Fibroblast of upper back skin (primary cell): ENCODE measurements around the gene SKIC8.

Source experiments
- DNase-seq: peaks from one replicate; pipeline ENCODE4 v3.0.0-alpha.2; 2013

SKIC8 gene

DNA sequence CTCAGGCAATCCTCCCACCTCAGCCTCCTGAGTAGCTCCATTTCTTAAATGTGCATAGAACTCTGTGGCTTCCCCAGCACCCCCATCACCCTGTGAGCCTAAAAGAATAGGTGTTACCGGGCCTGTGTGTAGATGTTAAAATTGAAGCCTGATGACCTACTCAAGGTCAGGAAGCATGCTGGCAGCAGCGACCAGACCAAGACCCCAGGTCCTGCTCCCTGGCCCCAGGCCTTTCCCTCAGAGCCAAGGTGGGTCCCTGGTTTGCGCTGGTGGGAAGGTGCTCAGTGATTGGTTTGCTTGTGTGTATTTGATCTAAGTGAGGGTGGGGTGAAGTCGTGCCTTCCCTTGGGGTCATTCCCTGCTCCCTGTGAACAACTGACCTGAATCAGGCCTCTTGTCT lies 22.4 kb upstream of the SKIC8 start:
- DNase-seq: no peak

- DNase-seq: no peak
Observed at GRCh38 chr15:78321041-78321570, 21.7 kb upstream of the SKIC8 start.

DNA sequence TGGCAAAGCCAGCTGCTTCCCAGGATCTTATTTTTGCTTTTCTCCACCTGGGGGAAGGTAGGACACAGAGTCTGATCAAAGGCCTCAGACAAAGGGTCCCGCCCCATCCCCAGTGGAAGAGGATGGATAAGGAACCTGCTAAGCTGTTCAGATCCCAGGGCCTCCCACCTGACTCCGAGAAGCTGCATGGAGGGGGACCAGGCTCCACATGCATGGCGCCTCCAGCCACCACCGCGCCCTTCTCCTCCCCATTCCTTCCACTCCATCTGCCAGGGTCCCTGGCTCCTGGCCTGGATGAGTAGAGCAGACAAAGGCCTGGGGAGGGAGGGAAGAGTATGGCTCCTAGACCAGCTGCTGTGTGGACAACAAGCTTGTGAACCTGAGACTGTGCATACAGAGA lies 20.8 kb upstream of the SKIC8 start:
- DNase-seq: no peak

DNA sequence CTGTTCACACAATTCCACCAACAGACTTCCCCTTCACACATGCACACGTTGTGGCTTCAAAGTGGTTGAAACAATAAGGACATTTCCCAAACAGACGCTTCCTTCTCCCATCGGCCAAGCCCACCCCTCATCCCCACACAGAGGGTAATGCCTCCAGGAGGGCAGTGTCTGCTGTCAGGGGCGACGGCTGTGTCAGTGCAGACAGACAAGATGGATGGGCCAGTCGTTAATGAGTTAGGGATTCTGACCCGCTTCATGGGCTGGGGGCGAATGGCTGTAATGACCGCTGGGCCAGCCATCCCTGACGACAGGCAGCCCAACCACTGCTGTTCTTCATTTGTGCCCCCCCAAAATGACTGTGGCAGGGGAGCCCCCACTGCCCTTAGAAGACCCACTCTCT lies 20.2 kb upstream of the SKIC8 start:
- no peak for DNase-seq

DNA sequence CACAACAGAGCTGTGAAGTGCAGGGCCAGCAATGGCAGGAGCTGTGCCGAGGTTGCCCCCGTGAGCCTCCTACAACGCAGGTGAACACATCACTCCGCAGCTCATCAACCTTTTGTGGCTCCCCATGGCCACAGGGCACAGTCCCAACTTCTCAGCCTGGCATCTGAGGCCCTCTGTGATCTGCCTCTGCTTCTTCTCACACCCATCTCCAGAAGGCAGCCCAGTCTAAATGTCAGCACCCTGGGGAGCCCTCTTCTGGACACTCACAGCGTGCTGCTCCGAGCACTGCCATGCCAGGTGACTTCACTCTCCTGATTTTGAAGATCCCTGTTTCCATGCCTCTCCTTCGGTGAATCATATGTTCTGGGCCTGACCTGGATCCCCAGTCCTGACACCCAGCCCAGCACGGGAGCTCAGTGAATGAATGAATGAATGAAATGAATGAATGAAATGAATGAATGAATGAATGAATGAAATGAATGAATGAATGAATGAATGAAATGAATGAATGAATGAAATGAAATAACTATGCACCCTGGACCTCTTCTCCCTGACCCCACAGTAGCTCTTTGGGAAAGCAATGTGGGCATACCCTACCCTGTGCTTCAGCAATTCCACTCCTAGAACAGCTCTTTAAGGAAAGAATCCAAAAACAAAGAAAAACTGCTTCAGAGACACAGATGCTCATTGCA lies 17.9 kb upstream of the SKIC8 start:
- DNase-seq: no peak

DNA sequence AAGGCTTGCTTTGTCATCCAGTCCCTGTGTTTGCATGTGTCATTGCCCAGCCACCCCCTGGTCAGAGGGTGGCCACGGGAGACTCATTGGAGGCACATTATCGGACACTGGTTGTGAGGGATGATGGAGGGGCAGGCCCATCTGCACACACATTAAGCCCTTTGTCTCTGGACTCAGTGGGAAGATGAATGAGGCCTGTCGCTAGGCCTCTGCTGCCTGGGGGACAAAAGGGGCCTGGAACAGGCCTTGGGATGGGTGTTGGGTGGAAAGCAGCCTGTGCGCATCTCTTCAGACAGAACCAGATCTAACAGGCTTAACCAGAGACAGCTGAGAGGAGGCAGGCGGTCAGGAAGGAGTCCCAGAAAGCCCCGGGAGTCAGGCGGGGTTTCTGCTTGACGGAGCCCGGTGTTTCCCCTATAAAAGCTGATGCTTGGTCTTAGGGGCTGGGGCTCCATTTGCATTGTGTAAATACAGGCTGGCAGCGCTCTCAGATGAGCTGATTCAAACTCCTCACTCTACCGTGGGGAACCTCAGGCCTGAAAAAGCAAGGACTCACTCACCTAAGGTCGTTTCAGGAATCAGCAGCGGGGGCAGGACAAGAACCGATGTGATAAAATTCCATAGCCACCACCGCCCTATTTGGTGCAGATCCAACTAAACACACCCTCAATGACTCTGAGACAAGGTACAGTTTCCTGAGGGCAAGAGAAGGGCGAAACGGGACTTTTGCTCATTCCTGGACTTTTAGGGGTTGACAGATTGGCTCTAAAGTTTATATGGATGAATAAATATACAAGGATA lies 17.1 kb upstream of the SKIC8 start:
- DNase-seq: no peak

GRCh38 chr15:78315686-78316282 lies 16.4 kb upstream of the SKIC8 start:
- DNase-seq: no peak

GRCh38 chr15:78314181-78314581 lies 14.8 kb upstream of the SKIC8 start:
- no peak for DNase-seq

DNA sequence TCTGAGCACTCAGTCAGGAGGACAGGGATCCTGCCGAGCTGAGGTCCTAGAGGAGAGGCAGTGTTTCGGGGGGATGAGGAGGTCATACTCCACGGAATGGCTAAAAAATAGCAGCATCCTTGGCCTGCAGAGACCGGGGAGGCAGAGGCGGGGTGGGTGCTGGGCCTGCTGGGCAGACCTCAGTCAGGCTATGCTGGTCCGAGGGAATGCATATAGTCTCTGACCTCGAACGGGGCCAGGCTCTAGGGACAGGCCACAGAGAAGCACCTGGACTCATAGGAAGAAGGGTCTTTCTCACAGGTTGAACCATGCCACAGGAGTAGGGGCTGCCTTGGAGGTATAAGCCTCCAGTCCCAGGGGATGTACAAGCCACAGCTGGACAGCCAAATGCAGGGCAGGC lies 14.0 kb upstream of the SKIC8 start:
- no peak for DNase-seq

GRCh38 chr15:78312957-78313356 lies 13.5 kb upstream of the SKIC8 start:
- no peak for DNase-seq

- no peak for DNase-seq
Observed at GRCh38 chr15:78312536-78312935, 13.1 kb upstream of the SKIC8 start.

DNA sequence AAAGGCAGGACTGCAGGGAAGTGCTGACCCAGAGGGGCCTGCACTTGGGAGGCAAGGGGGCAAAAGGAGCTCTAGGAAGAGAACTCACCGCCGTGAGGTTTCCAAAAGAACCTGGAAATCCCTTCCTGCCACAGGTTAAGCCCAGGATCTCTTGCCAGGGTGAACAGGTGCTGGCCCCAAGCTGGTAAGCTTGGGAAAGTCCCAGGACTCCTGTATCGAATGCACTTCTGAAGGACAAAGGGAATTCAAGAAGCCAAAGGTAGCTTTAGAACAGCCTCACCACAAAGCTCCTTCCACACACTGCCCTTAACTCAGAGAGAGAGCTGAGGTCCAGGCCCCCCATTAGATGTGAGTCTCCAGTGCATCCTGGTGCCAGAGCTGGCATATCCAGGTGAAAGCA lies 11.9 kb upstream of the SKIC8 start:
- DNase-seq: no peak

GRCh38 chr15:78308422-78309032 lies 9.1 kb upstream of the SKIC8 start:
- DNase-seq: peak; percentile 70

DNA sequence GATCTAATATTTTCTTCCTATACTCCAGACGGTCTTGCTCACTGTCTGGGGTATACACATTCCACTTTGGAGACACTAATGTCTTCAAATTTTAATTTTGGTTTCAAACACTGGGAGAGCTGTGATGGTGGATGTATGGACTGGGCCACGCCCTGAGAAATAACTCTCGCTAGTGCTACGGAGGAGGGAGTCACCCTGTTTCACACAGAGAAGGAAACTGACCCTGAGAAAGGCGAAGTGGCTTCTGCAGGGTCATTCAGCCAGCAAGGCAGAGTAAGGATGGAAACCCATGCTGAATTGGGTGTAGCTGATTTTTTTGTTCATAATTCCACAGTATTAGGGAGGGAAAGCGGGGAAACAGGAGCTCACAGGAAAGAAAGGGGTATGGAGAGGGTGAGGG lies 8.6 kb upstream of the SKIC8 start:
- DNase-seq: no peak

DNA sequence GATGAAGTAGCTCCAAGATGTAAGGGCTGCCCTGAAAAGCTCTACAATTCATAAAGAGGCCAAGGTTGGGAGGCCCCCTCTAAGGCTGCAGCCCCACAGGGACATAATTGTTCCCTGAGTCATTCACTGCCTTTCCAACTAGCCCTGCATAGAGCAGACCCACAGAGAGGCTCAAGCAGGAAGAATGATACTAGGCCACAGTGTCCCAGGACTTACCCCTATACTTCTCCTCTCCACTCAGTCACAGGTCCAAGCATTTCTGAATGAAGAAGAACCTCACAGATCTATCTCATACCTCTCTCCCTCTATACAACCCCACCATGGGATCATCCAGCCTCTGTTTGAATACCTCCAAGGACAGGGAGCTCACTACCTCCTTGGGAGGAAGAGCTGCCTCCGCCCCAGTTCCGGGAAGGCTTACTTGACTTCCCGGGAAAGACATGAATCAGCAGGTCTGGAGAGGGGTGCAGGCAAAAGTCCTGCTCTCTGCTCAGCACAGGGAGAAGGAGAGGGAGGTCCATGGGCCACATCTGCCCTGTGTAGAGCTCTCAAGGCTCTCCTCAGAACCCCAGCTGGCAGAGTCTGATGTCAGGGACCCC lies 6.9 kb upstream of the SKIC8 start:
- DNase-seq: peak; percentile 92

DNA sequence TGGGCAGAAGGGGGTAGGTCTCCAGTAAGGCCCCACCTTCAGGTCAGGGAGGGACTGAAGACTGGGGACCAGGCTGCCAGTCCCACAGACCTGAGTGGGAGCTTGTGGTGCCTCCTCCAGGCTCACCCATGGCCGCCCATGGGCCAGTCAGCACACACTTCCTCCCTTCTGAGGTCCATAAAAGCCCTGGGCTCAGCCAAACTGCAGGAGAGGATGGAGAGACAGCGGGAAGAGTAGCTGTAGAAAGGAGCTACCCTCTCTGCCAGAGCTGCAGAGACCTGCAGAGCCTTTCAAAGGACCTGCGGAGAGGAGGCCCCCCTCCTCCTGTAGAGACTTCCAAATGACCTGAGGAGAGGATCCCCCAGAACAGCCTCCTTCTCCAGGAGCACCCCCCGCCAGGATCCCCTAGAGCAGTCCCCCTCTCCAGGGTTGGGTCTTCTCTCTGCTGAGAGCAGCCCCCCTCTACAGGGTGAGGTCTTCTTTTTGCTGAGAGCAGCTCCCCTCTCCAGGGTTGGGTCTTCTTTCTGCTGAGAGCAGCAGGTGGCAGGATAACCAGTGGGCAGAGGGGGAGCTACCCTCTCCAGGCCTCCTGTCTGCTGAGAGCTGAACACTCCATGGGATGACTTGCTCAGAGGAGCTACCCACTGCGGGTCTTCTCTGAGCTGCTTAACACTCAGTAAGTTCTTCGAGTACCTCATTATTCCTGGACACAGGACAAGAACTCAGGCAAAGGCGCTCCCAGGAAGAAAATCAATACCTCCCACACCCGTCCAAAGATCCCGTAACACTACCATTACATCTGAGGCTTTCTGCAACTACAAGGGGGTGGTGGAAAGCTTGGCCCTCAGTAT lies 5.0 kb upstream of the SKIC8 start:
- DNase-seq: no peak

DNA sequence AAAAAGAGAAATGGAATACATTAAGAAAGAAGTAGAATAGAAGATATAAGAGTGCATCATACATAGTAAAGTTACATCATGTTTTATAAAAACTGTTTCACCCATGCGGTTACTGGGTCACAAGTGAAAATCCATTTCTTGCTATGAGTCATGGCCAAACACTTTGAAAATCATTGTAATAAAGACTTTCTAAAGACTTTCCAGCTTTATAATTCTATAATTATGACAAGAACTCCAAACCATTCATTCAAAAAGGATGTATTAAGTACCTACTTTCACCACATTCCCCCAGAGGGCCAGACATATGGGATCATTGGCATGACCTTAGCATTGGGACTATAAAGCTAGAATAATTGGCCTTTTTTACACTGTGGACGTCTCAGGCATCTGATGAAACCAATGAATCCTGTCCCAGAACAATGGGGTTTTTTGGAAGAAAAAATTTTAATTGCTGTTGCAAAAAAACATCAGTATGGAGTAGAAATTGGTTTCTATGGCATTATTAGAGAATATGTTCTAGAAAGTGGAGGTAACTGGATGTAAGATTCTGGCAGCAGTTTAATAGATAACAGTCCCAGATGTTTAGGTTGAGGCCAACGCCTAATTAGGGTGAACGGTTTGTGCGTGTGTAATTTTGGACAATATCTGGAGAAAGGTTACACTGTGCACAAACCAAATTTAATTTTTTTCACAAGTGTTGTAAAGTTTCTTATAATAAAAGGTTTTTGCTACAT lies 3.3 kb upstream of the SKIC8 start:
- DNase-seq: peak; percentile 98

DNA sequence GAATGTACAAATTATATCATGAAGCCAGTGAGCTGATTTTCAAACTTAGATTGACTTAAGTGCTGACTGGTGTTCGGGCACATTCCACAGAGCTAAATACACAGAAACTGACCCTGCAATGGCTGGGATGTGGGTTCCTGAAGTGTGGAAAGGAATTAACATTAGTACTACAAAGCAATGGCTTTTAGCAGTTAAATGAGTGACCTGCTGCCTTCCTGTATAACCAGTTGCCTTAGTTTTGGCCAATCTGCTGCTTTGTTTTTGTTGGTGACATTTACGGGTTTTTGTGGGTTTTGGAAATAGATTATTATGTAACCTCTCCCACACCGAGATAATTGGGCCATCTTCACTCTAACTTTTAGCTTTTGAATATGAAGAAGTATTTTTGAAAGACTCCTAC lies 2.4 kb upstream of the SKIC8 start:
- DNase-seq: peak; percentile 41

DNA sequence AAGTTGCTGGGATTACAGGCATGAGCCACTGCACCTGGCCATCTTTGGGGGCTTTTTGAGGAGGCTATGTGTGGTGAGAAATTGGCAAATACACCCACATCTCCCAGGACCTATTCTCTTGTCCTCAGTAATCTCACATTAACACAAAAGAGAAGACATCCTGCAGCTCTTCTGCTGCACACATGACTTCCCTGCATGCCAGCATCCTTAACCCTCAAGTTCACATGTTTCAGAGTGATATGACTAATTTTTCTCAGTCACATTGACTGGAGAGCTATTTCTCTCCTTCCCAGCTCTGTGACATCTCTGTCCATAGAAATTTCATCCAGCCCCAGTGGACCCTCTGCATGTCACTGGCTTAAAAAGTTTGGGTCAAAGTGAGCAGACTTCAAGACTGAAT lies 1.9 kb upstream of the SKIC8 start:
- no peak for DNase-seq

DNA sequence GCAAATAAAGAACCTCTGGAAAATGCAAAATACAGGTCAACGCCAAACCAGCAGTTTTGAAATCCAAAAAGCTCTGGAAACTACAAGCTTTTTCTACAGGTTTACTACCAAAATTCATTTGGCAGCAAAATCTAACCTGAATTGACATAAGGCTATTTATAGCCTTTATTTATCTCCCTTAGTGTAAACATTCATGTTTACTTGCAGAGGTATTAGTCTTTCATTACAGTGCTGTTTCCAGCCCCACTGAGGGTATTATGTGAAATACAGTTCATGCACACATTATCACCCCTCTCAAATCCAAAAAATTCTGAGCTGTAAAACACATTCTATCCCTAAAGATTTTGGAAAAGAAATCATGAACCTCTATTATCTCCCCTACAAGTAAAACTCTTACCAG lies 7.2 kb downstream of the SKIC8 start:
- no peak for DNase-seq

- DNase-seq: no peak
Observed at GRCh38 chr15:78291698-78292097, 7.7 kb downstream of the SKIC8 start.
